OCI-LY3 (cell line): ENCODE data around the gene MED26.

ENCODE experiments used
- H2AFZ ChIP-seq: fragments of 200-600, 300-600 bp; shearing (Covaris generic); 2 replicates; pipeline ENCODE4 v1.6.0; 2014; ENCODE audit warnings: antibody characterized with exemption, low read depth, low read length
- H3K27ac ChIP-seq: fragments of 200-600, 300-600 bp; sonication (generic); 2 replicates; pipeline ENCODE4 v1.5.1; 2014; ENCODE audit warnings: mild to moderate bottlenecking, low read length, moderate library complexity, mixed read lengths
- H3K27me3 ChIP-seq: fragments of 200-600, 300-600 bp; sonication (generic); 2 replicates; pipeline ENCODE4 v1.6.1; 2014; ENCODE audit warnings: low read depth, low read length, mixed read lengths
- H3K36me3 ChIP-seq: fragments of 200-600, 300-600 bp; sonication (generic); replicated peaks from 2 replicates; pipeline ENCODE3; 2014; ENCODE audit warnings: low read depth, low read length, mixed read lengths
- H3K4me1 ChIP-seq: fragments of 300-600, 200-600 bp; sonication (generic); 2 replicates; pipeline ENCODE4 v1.6.1; 2014; ENCODE audit warnings: low read length, mixed read lengths
- H3K4me2 ChIP-seq: fragments of 200-600, 300-600 bp; sonication (generic); 2 replicates; pipeline ENCODE4 v1.6.1; 2014; ENCODE audit warnings: low read length, mixed read lengths
- H3K4me3 ChIP-seq: fragments of 300-600, 200-600 bp; sonication (generic); 2 replicates; pipeline ENCODE4 v1.5.1; 2014; ENCODE audit warnings: antibody characterized with exemption, mild to moderate bottlenecking, low read length, moderate library complexity
- H3K79me2 ChIP-seq: fragments of 300-600, 200-600 bp; shearing (Covaris generic); 2 replicates; pipeline ENCODE4 v1.6.1; 2014; ENCODE audit warnings: mild to moderate bottlenecking, low read length, mixed read lengths
- H3K9ac ChIP-seq: fragments of 300-600, 200-600 bp; shearing (Covaris generic); 2 replicates; pipeline ENCODE4 v1.6.0; 2014; ENCODE audit warnings: mild to moderate bottlenecking, low read length, moderate library complexity
- H3K9me3 ChIP-seq: fragments of 200-600, 300-600 bp; shearing (Covaris generic); 2 replicates; pipeline ENCODE4 v1.6.1; 2014; ENCODE audit warnings: low read length, mixed read lengths; ENCODE audit not compliant: insufficient read depth
- H4K20me1 ChIP-seq: fragments of 200-600, 300-600 bp; sonication (generic); 2 replicates; pipeline ENCODE4 v1.6.1; 2016; ENCODE audit warnings: low read length, mixed read lengths; ENCODE audit not compliant: insufficient read depth
- CTCF ChIP-seq: fragments of 200-600, 300-600 bp; sonication (generic); IDR thresholded peaks from 2 replicates; pipeline ENCODE4 v1.5.1; 2014; ENCODE audit warnings: antibody characterized with exemption, low read length, low read depth
- EZH2phosphoT487 ChIP-seq: fragments of 200-600 bp; shearing (Covaris generic); IDR thresholded peaks from 2 replicates; pipeline ENCODE4 v1.6.1; 2018; ENCODE audit warnings: antibody characterized with exemption, mixed run types, low read depth

Gene MED26

GRCh38 chr19:16587833-16588823 lies 39.9 kb downstream of the MED26 start:
- no peaks in the 10 kb centered on the region for H3K27me3 ChIP-seq
- TF ChIP-seq CTCF (peak; percentile 36), EZH2phosphoT487 (no peak)
- peaks cover 18% of the 10 kb centered on the region for H3K36me3 ChIP-seq
- H3K4me2 ChIP-seq = peak overlapping the region; percentile 92
- no peaks in the 10 kb centered on the region for H3K9me3 ChIP-seq
- H4K20me1 ChIP-seq = peaks cover 17% of the 10 kb centered on the region; the same call in 1 of the 2 replicates
- peak overlapping the region; percentile 93 for H3K27ac ChIP-seq
- peaks cover 78% of the 10 kb centered on the region for H3K4me1 ChIP-seq
- H3K4me3 ChIP-seq = peak overlapping the region; percentile 79
- no peak overlapping the region for H2AFZ ChIP-seq
- peaks cover 97% of the 10 kb centered on the region for H3K79me2 ChIP-seq
- H3K9ac ChIP-seq = peak overlapping the region; percentile 97

- Histone ChIP-seq H3K4me2 (peak overlapping the region; percentile 92), H3K27ac (peak overlapping the region; percentile 93)
These were observed 40.8 kb downstream of the MED26 start for GRCh38 chr19:16586991-16587832.

GRCh38 chr19:16586477-16586871 lies 41.5 kb downstream of the MED26 start:
- H3K36me3 ChIP-seq = peaks cover 18% of the 10 kb centered on the region
- H4K20me1 ChIP-seq = peaks cover 3% of the 10 kb centered on the region; the same call in 1 of the 2 replicates
- peak overlapping the region; percentile 93 for H3K27ac ChIP-seq
- no peaks in the 10 kb centered on the region for H3K9me3 ChIP-seq
- H2AFZ ChIP-seq = no peak overlapping the region
- H3K4me3 ChIP-seq = peak overlapping the region; percentile 79
- peaks cover 85% of the 10 kb centered on the region for H3K4me1 ChIP-seq
- no peaks in the 10 kb centered on the region for H3K27me3 ChIP-seq
- H3K79me2 ChIP-seq = peaks cover 97% of the 10 kb centered on the region
- TF ChIP-seq EZH2phosphoT487 (no peak), CTCF (no peak)
- H3K4me2 ChIP-seq = peak overlapping the region; percentile 92
- peak overlapping the region; percentile 97 for H3K9ac ChIP-seq

More at GRCh38 chr19:16586991-16587832, 40.8 kb downstream of the MED26 start:
- peaks cover 18% of the 10 kb centered on the region for H3K36me3 ChIP-seq
- peaks cover 85% of the 10 kb centered on the region for H3K4me1 ChIP-seq
- peaks cover 97% of the 10 kb centered on the region for H3K79me2 ChIP-seq
- no peaks in the 10 kb centered on the region for H3K9me3 ChIP-seq
- H3K4me3 ChIP-seq = peak overlapping the region; percentile 79
- H2AFZ ChIP-seq = no peak overlapping the region
- no peak for TF ChIP-seq CTCF
- TF ChIP-seq EZH2phosphoT487 = no peak
- peaks cover 8% of the 10 kb centered on the region; the same call in 1 of the 2 replicates for H4K20me1 ChIP-seq
- H3K27me3 ChIP-seq = no peaks in the 10 kb centered on the region
- peak overlapping the region; percentile 97 for H3K9ac ChIP-seq
